ENCODE measurements around the gene DLX5.

- TF ChIP-seq CTCF (IDR thresholded peaks at IDR 0.05) (no peak), POLR2A (IDR thresholded peaks at IDR 0.05) (no peak)
These were observed 23.4 kb downstream of the DLX5 start for GRCh38 chr7:97001221-97001620.
